MV-4-11 (cell line): Measurements from ENCODE around the gene DNAJC12.
"Not testable (repeated sequence)": the region's sequence is repeated elsewhere in the genome, so short reads cannot be mapped to it uniquely, and the experiment has no call there.

Source experiments
- DNase-seq: peaks from one replicate; lab custom pipeline; 2025; lab: John Stamatoyannopoulos, UW

Gene DNAJC12

DNA sequence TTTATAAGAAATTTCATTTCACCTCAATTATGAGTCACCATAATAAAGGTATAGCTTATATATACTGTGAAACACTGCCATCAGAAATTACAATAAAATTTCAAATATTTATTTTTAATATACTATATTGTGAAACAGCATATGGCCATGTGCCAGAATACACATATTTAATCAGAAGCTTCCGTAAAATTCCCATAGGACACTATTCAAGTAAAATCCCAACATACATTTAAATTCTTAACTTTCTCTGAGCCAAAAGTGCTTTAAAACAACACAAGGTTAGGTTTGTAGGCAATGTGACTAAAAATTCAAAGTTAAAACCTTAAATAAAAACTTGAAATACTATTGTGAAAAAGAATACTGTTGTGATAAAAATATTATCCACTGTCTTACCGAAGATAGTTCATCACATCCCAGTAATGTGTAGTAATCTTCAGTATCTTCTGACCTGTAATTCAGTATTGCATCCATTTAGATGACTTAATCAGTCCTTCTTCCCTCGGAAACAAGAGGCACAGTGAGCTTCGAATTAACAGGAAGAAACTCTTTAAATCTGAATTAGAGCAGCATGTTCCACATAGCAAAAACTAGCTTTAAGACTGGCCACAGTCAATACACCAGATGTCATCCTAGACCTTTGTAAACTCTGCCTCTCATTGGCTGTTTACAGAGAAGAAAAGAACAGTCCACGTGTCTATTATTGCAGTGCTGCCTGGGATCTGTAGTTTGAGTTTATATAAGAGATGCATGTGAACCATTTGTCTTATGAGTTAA is at the start of gene DNAJC12:
TSS of gene DNAJC12 (minus strand) at position 648 of the 774 bp plus-strand sequence. CDS start at position 471, 177 bp downstream.
- DNase-seq = peak; percentile 79

DNA sequence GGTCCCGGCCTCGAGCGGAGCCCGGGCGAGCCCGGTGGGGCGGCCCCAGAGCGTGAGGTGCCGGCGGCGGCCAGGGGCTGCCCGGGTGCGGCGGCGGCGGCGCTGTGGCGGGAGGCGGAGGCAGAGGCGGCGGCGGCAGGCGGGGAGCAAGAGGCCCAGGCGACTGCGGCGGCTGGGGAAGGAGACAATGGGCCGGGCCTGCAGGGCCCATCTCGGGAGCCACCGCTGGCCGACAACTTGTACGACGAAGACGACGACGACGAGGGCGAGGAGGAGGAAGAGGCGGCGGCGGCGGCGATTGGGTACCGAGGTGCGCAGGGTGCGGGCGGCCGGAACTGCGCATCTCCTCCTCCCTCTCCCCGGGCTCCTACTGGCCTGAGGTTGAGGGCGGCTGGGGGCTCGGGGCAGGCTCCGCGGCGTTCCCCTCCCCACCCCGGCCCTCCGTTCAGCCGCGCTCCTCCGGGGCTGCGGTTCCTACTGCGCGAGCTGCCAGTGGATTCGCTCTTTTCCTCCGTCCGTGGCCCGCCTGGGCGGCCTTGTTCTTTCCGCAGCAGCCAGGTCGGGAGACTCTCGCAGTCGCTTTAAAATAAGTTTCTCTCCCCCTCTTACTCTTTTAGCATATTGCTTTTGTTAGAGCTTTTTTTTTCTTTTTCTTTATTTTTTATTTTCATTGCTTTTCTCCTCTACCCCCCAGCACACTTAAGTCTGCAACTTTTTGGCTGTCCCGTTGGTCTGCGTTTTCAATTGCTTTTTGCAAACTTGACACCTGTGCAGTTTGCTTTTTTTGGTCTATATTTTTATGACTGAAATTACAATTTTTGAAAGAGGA is 47.1 kb upstream of the DNAJC12 start:
- DNase-seq = peak; percentile 53

DNA sequence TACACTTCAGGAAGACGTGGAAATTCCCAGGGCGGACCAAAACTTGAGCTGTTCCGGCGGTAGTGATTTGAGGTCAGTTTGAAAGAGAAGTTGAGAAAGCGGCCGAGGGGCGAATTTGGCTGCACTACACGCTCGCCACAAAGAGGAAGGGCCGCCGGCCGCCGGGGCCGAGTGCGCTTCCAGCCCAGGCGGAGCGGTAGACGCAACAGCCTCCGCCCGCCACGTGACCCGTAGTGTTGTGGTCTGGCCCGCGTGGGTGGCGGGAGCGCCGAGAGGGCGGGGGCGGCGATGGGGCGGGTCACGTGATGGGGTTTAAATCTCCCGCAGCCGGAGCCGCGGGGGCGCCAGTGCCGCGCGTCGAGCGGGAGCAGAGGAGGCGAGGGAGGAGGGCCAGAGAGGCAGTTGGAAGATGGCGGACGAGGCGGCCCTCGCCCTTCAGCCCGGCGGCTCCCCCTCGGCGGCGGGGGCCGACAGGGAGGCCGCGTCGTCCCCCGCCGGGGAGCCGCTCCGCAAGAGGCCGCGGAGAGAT is 46.4 kb upstream of the DNAJC12 start, which contains the start of gene SIRT1:
TSS of gene SIRT1 (plus strand) at position 344 of the 529 bp plus-strand sequence. CDS start at position 410, 66 bp downstream.
- peak; percentile 94 for DNase-seq

DNA sequence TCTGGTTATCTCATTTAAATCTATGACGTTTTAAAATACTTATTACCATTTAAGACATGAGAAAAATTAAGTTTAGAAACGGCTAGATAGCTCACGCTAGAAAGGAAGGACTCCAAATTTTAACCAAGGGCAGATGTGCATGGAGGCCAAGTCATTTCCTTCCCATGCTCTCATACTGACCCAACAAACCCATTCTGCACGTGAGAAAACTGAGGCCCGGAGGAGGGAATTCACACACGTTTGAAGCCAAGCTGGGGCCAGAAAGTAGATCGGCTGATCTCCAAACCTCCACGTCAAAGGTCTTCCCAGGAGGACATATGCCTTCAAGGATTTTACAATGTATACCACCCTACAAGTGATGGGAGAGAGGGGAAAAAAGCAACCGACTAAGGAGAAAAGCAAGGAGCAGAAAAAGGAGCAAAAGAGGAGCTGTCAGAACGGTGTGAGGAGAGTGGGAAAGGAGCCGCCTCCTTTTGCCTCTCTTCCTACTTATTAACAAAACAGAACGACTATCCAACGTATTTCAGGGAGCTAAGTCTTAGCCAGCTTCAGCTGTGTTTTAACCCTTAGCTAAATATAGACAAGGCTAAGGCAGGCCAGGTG is 45.8 kb upstream of the DNAJC12 start:
- DNase-seq = no peak

DNA sequence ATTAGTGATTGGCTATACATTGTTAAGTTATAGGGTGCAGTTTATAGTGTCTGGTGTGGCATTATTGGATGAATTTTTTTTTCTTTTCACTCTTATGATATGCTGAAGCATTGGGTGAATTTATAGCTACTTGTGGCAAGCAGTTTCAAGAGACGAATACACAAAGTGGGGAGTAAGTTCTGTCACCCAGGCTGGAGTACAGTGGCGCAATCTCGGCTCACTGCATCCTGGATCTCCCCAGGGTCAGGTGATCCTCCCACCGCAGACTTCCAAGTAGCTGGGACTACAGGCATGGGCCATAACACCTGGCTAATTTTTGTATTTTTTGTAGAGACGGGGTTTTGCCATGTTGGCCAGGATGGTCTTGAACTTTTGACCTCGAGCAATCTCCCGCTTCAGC is 40.1 kb upstream of the DNAJC12 start:
- DNase-seq = no peak

DNA sequence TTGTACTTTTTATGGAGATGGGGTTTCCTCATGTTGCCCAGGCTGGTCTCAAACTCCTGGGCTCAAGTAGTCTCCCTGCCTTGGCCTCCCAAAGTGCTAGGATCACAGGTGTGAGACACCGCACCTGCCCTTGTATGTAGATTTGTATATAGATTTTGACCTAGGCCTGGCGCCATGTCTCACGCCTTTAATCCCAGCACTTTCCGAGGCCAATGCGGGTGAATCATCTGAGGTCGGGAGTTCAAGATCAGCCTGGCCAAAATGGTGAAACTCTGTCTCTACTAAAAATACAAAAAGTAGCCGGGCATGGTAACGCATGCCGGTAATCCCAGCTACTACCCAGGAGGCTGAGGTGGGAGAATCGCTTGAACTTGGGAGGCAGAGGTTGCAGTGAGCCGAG is 39.4 kb upstream of the DNAJC12 start:
- not testable (repeated sequence) for DNase-seq

DNA sequence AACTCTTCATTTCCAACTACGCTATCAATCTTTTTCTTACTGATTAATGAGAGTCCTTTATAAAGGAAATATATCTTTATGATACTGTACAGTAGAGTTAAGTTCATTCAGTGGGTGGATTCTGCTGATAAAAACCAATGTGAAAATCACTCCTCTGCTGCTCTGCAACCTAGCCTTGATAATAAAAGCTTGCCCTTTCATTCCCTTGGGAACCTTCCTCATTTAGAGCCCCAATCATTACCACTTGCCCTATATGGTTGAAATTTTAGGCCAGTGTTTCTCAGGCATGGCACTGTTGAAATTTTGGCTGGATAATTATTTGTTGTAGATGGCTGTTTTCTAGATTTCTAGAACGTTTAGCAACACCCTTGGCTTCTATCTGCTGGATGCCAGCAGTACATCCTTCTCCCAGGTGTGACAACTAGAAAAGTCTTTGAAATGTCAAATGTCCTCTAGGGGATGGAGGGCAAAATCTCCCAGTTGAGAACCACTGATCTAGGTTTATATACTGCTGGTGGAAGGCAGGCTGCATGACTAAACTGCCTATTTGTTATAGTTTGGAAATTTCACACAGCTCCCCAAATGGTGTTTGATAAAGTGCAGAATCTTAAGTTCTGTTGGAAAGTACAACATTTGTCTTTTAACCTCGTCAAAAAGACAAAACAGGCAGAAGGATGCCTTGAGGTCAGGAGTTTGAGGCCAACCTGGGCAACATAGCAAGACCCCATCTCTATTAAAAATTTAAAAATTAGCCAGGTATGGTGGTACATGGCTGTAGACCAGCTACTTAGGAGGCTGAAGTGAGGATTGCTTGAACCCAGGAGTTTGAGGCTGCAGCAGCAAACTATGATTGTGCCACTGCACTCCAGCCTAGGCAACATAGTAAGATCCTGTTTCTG is 37.6 kb upstream of the DNAJC12 start:
- DNase-seq = no peak

DNA sequence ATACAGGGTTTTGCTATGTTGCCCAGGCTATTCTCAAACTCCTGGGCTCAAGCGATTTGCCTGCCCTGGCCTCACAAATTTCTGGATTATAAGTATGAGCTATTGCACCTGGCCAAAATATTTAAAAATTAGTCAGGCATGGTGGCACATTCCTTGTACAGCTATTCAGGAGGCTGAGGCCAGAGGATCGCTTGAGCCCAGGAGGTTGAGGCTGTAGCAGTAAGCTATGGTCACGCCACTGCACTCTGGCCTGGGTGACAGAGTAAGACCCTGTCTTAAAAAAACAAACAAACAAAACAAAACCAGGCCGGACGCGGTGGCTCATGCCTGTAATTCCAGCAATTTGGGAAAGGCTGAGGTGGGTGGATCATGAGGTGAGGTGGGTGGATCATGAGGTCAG is 32.0 kb upstream of the DNAJC12 start:
- no peak for DNase-seq

DNA sequence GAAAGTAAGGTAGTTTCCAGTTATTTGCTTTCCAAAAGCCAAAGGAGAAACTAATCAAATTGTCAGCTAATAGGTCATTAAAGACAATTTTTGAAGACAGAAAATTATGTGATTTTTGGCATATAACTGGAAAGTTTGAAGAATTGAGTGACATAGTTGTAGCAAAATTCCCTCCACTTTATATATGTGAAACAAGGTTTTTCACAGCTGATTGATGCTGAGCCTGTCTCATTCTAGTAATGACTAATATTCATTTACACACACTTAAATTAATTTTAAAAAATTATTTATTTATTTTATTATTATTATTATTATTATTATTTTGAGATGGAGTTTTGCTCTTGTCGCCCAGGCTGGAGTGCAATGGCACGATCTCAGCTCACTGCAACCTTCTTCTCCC is 30.1 kb upstream of the DNAJC12 start:
- no peak for DNase-seq

DNA sequence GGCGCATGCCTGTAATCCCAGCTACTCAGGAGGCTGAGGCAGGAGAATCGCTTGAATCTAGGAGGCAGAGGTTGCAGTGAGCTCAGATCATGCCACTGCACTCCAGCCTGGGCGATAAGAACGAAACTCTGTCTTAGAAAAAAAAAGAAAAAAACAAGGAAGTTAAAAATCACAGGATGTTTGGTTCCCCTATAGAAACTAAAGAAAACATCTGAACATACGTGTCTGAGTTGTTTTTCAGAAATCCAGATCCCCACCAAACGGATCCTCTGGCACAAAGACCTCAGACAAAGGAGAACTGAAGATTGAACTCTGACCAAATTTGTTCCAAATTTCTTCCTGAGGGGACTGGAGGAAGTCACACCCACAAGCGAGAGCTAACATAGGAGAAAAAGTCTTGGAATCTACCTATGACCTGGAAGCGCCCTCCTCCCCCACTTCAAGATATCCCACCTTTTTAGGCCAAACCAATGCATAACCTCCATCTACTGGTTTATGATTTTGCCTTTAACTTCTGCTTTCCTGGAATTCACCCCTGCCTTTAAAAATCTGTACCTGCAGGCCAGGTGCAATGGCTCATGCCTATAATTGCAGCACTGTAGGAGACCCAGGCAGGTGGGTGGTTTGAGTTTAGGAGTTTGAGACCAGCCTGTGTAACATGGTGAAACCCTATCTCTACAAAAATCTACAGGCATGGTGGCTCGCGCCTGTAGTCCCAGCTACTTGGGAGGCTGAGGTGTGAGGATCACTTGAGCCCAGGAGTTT is 26.8 kb upstream of the DNAJC12 start:
- DNase-seq = peak; percentile 83

DNA sequence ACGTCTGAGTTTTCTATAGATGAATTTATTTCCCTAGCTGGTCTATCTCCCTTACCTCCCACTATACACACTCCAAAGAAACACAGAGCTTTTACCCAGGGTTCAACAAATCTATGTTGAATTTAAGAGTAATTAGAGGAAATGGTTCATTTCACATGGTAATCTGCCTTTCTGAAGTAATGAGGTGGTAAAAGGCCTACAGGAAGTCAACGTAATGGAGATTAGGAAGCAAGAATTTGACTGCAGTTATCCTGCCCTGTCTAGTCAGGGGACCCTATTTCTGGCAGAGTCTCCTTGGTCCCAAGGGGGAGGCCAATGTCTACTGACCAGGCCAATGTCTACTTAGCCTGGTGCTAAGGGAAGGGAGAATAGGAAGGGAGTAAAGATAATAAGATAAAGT is 25.1 kb upstream of the DNAJC12 start:
- DNase-seq = no peak

DNA sequence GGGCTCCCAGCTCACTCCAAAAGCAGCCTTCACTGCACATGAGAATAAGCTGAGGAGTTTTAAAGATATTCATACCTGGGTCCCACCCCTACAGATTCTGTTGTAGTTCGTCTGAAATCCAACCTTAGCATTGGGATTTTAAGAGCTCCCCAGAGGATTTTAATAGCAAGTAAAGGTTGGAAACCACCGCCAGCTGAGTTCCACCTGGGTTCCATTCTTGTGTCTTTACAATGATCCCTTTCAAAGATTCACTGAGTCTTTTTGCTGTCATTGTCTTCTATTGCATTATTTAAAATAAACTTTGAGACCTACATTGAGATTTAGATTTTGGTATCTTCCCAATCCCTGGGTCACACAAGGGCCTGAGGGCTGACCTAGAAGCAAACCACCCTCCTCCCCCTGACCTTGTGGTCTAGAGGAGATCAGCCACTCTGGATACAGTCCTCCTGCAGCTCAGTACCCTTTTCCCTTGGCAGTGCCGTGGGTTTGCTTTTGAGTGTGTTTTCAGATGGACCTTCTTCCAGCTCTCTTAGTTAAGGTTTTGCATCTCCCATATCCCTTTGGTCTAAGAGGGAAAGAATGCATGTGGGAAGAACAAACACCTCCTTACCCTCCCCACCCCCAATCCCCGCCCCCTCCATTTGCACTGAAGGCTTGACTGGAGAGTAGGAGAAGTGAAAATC is 23.9 kb upstream of the DNAJC12 start:
- no peak for DNase-seq

DNA sequence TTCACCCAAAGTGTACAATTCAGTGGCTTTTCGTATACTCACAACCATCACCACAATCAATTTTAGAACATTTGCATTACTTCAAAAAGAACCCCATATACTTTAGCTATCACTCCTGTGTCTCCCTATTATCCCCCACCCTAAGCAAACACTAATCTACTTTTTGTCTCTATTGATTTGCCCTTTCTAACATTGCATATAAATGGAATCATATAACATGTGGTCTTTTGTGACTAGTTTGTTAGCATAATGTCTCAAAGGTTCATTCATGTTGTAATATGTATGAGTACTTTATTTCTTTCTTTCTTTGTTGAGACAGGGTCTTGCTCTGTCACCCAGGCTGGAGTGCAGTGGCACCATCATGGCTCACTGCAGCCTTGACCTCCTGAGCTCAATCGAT is 21.0 kb upstream of the DNAJC12 start:
- no peak for DNase-seq

DNA sequence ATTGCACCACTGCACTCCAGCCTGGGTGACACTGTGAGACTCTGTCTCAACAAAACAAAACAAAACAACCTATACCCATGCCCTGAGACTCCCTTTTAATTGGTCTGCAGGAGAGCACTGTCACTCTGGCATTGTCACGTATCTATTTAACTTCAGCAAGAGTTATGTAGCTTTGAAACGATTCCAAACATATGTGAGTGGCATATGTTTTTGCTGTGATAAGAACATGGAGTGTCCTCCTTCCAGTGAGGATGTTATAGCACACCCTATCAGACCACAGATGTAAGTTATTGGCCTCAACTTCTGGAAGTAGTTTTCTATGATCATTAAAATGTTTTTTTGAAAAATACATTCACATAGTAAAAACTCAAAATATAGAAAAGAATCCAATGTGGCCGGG is 15.5 kb upstream of the DNAJC12 start:
- DNase-seq = no peak

DNA sequence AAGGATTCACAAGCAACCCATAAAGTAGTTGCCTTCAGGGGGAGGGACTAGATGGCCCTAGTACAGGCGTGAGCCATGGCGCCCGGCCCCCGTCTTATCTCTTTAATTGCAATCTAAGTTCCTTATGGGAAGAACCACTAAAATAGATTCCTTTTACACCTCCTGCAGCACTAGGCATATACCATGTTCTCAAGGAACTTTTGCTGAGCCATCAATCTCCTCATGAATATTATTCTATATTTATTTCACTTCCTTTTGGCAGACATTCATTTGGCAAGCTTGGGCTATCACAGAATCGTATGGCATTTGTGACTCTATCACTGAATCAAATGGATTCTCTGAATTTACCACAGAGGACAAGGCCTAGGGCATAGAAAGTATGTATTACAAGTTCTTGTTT is 14.8 kb upstream of the DNAJC12 start:
- no peak for DNase-seq

DNA sequence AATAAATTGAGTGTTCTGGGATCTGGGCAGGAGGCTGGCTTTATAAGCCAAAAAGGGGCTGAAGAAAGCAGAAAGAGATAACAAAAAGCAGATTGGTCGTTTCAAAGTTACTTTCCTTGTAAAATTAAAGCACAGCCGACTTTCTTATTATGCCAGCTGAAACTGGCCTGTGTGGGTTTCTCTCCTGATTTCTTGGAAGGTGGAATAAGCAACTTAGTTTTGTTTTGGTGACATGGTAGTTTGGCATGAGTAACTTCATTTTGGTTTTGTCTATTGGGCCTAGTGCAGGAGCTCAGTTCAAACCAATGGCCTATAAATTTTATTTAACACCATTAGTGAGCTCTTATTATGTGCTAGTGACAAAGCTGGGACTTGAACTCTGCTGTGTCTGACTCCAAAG is 13.2 kb upstream of the DNAJC12 start:
- DNase-seq = no peak

DNA sequence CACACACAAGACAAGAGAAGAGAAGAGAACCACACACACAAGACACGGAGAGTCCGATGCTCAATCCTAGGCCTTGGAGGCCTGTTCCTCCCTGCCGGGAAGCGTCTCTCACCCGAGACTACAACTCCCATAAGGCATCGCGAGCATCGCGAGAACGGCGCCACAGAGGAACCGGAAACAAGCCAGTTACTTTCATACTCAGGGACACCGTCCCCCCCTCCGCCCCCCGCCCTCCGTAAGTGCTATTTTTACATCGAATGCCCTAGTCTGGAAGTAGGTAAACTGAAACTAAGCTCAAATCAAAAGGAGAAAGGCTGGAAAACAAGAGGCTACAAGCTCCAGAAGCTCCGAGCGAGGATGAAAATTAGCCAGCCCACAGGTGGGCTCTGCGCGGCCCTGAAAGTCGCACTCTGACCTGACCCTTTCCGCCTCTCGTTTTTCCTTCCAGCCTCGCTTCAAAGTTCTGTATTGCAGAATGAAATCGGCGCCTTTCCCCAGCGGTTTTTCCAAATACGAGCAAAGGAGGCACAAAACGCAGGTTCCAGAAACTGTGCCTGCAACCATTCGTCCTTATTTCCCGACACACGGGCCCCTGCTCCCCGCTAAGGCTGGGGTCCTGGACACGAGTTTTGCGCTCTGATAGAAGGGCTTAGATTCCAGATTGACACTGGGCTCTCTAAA is 11.5 kb upstream of the DNAJC12 start:
- DNase-seq = peak; percentile 93

DNA sequence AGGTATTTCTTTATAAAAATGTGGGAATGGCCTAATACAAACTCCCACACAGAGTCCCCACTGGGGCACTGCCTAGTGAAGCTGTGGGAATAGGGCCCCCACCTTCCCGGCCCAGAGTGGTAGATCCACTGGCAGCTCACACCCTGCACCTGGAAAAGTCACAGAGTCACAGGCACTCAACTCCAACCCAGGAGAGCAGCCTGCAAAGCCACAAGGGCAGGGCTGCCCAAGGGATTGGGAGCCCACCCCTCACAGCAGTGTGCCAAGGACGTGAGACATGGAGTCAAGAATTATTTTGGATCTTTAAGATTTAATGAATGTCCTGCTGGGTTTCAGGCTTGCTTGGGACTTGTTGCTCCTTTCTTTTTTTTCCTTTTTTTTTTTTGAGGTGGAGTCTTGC is 5.3 kb upstream of the DNAJC12 start:
- no peak for DNase-seq

DNA sequence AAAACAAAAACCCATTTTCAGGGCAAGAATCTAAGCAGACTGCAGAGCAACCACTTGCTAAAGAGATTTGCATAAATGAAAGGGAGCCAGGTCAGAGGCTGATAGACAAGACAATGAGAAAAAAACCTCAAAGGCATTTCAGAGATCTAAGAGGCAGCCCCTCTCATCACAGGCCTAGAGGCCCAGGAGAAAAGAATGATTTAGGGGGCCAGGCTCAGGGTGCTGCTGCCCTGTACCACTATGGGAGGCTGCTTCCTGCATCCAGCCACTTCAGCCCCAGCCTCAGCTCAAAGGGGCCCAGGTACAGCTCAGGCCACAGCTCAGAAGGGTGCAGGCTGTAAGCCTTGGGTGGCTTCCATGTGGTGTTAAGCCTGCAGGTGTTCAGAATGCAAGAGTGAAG is 3.7 kb upstream of the DNAJC12 start:
- DNase-seq = no peak

DNA sequence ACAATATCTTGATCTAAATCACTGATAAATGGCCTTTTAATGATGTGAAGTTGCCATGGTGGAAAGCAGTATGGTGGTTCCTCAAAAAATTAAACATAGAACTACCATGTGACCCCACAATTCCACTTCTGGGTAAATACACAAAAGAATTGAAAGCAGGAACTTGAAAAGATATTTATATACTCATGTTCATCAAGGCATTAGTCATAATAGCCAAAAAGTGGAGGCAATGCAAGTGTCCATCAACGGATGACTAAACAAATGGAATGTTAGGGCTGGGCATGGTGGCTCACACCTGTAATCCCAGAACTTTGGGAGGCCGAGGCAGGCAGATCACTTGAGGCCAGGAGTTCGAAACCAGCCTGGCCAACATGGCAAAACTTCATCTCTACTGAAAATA is 2.0 kb upstream of the DNAJC12 start:
- DNase-seq = peak; percentile 86
